ENCODE data around the gene FCN2. TPM values are rescaled to one million over a fixed set of nuclear protein-coding genes. Genes with fewer than 3 reads are reported as not detected.

FCN2 gene
- total RNA-seq, 1 donor from 2014 or later, result not detected

GRCh38 chr9:134882204-134882785, 1.7 kb downstream of the FCN2 start:
- no peak for DNase-seq (ENCODE audit: low spot score)
- Mint-ChIP-seq H3K36me3 (ENCODE audit: low read depth) (no peaks in the 10 kb centered on the region), H3K4me1 (ENCODE audit: low read depth) (no peaks in the 10 kb centered on the region), H3K4me3 (ENCODE audit: unreplicated experiment) (no peak overlapping the region), H3K27ac (ENCODE audit: unreplicated experiment) (no peak overlapping the region), H3K27me3 (ENCODE audit: low read depth) (peaks cover 28% of the 10 kb centered on the region), H3K9me3 (ENCODE audit: low read depth) (no peaks in the 10 kb centered on the region)
- no peak for TF ChIP-seq CTCF (IDR thresholded peaks at IDR 0.05)

- no peak for DNase-seq (ENCODE audit: low spot score)
- H3K9me3 Mint-ChIP-seq (ENCODE audit: low read depth), result no peaks in the 10 kb centered on the region
- no peaks in the 10 kb centered on the region for H3K36me3 Mint-ChIP-seq (ENCODE audit: low read depth)
- no peaks in the 10 kb centered on the region for H3K4me1 Mint-ChIP-seq (ENCODE audit: low read depth)
- no peak overlapping the region for H3K4me3 Mint-ChIP-seq (ENCODE audit: unreplicated experiment)
- H3K27ac Mint-ChIP-seq (ENCODE audit: unreplicated experiment), result no peak overlapping the region
- TF ChIP-seq CTCF (IDR thresholded peaks at IDR 0.05), result no peak
- peaks cover 28% of the 10 kb centered on the region for H3K27me3 Mint-ChIP-seq (ENCODE audit: low read depth)
Measured at GRCh38 chr9:134883040-134883782, 2.6 kb downstream of the FCN2 start.

- H3K27me3 Mint-ChIP-seq (ENCODE audit: low read depth), result peaks cover 28% of the 10 kb centered on the region
- no peaks in the 10 kb centered on the region for H3K4me1 Mint-ChIP-seq (ENCODE audit: low read depth)
- no peaks in the 10 kb centered on the region for H3K9me3 Mint-ChIP-seq (ENCODE audit: low read depth)
- H3K36me3 Mint-ChIP-seq (ENCODE audit: low read depth), result no peaks in the 10 kb centered on the region
- no peak overlapping the region for H3K27ac Mint-ChIP-seq (ENCODE audit: unreplicated experiment)
- no peak for TF ChIP-seq CTCF (IDR thresholded peaks at IDR 0.05)
- H3K4me3 Mint-ChIP-seq (ENCODE audit: unreplicated experiment), result no peak overlapping the region
- no peak for DNase-seq (ENCODE audit: low spot score)
Measured at GRCh38 chr9:134884492-134884891, 3.9 kb downstream of the FCN2 start.

GRCh38 chr9:134885001-134885678, 4.5 kb downstream of the FCN2 start:
- H3K27ac Mint-ChIP-seq (ENCODE audit: unreplicated experiment), result no peak overlapping the region
- H3K4me3 Mint-ChIP-seq (ENCODE audit: unreplicated experiment), result no peak overlapping the region
- no peaks in the 10 kb centered on the region for H3K4me1 Mint-ChIP-seq (ENCODE audit: low read depth)
- no peaks in the 10 kb centered on the region for H3K9me3 Mint-ChIP-seq (ENCODE audit: low read depth)
- H3K27me3 Mint-ChIP-seq (ENCODE audit: low read depth), result peaks cover 23% of the 10 kb centered on the region
- no peak for TF ChIP-seq CTCF (IDR thresholded peaks at IDR 0.05)
- no peaks in the 10 kb centered on the region for H3K36me3 Mint-ChIP-seq (ENCODE audit: low read depth)
- DNase-seq (ENCODE audit: low spot score), result no peak

- H3K4me3 Mint-ChIP-seq (ENCODE audit: unreplicated experiment), result no peak overlapping the region
- no peak overlapping the region for H3K27ac Mint-ChIP-seq (ENCODE audit: unreplicated experiment)
- peaks cover 24% of the 10 kb centered on the region for H3K27me3 Mint-ChIP-seq (ENCODE audit: low read depth)
- H3K36me3 Mint-ChIP-seq (ENCODE audit: low read depth), result no peaks in the 10 kb centered on the region
- TF ChIP-seq CTCF (IDR thresholded peaks at IDR 0.05), result no peak
- no peaks in the 10 kb centered on the region for H3K4me1 Mint-ChIP-seq (ENCODE audit: low read depth)
- H3K9me3 Mint-ChIP-seq (ENCODE audit: low read depth), result no peaks in the 10 kb centered on the region
- DNase-seq (ENCODE audit: low spot score), result peak; percentile 70
Measured at GRCh38 chr9:134885679-134886412, 5.2 kb downstream of the FCN2 start.

Data from chondrocyte (in vitro differentiated cells).